ENCODE measurements around the gene VTI1A. TPM values are rescaled to one million over a fixed set of nuclear protein-coding genes. Genes with fewer than 3 reads are reported as not detected.

Gene VTI1A
- total and polyA plus RNA-seq, 12 donors: 5.2 to 64.1 (median 22.0) TPM

- no peaks in the 10 kb centered on the region for H3K27me3 ChIP-seq
- 86 to 98% (median 89%) methylated on average over 4 of the region's 4 CpGs for WGBS, 4 donors
- intact Hi-C loops (cut with DNase I): no loop called here
- H3K4me3 ChIP-seq: no peak overlapping the region
- H3K4me1 ChIP-seq (replicated peaks in 1 of 2): no peaks in the 10 kb centered on the region
- no peak overlapping the region for H3K27ac ChIP-seq
- no peak for DNase-seq
- H3K9me3 ChIP-seq (replicated peaks in 1 of 3): no peaks in the 10 kb centered on the region
- no peaks in the 10 kb centered on the region for H3K36me3 ChIP-seq (replicated peaks in 1 of 2)
- no peak for TF ChIP-seq POLR2A (IDR thresholded peaks at IDR 0.05)
- TF ChIP-seq, protein P1, sequence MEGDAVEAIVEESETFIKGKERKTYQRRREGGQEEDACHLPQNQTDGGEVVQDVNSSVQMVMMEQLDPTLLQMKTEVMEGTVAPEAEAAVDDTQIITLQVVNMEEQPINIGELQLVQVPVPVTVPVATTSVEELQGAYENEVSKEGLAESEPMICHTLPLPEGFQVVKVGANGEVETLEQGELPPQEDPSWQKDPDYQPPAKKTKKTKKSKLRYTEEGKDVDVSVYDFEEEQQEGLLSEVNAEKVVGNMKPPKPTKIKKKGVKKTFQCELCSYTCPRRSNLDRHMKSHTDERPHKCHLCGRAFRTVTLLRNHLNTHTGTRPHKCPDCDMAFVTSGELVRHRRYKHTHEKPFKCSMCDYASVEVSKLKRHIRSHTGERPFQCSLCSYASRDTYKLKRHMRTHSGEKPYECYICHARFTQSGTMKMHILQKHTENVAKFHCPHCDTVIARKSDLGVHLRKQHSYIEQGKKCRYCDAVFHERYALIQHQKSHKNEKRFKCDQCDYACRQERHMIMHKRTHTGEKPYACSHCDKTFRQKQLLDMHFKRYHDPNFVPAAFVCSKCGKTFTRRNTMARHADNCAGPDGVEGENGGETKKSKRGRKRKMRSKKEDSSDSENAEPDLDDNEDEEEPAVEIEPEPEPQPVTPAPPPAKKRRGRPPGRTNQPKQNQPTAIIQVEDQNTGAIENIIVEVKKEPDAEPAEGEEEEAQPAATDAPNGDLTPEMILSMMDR (IDR thresholded peaks at IDR 0.05): no peak
Measured at GRCh38 chr10:112701211-112701877, 254.3 kb downstream of the VTI1A start.

GRCh38 chr10:112701878-112702255 is 254.9 kb downstream of the VTI1A start:
- Histone ChIP-seq H3K4me1 (replicated peaks in 1 of 2) (no peaks in the 10 kb centered on the region), H3K9me3 (replicated peaks in 1 of 3) (no peaks in the 10 kb centered on the region), H3K36me3 (replicated peaks in 1 of 2) (no peaks in the 10 kb centered on the region), H3K27me3 (no peaks in the 10 kb centered on the region), H3K27ac (no peak overlapping the region), H3K4me3 (no peak overlapping the region)
- no peak for TF ChIP-seq POLR2A (IDR thresholded peaks at IDR 0.05)
- TF ChIP-seq, protein P1 (IDR thresholded peaks at IDR 0.05): no peak
- intact Hi-C loops (cut with DNase I): no loop called here
- 81 to 95% (median 89%) methylated on average over 2 of the region's 2 CpGs for WGBS, 4 donors
- no peak for DNase-seq

- no peak overlapping the region for H3K27ac ChIP-seq
- TF ChIP-seq, protein P1 (IDR thresholded peaks at IDR 0.05): no peak
- TF ChIP-seq POLR2A (IDR thresholded peaks at IDR 0.05): no peak
- intact Hi-C loops (cut with DNase I): no loop called here
- no peaks in the 10 kb centered on the region for H3K9me3 ChIP-seq (replicated peaks in 1 of 3)
- DNase-seq: no peak
- H3K27me3 ChIP-seq: no peaks in the 10 kb centered on the region
- H3K4me1 ChIP-seq (replicated peaks in 1 of 2): no peaks in the 10 kb centered on the region
- H3K4me3 ChIP-seq: no peak overlapping the region
- H3K36me3 ChIP-seq (replicated peaks in 1 of 2): no peaks in the 10 kb centered on the region
- WGBS, 4 donors: 93 to 95% (median 94%) methylated on average over 6 of the region's 6 CpGs
Measured at GRCh38 chr10:112706577-112706976, 259.6 kb downstream of the VTI1A start.

DNA sequence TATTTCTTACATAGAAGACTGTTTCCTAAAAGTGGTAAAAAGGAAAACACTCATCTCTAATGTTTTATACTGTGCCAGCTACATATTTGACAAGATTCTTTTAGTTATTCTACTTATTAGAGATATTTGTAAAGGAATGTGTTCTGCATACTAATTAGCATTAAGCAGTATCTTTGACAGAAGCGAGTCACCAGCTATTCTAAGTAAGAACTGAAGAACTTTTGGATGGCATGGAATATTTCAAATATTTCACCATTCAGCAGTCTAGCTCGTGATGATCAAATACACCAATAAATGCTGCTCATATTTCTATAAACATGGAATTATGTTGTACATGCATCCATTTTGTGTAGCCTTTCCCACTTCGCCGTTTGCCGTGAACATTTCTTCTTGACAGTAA is 261.4 kb downstream of the VTI1A start:
- no peak overlapping the region for H3K27ac ChIP-seq
- H3K36me3 ChIP-seq (replicated peaks in 1 of 2): no peaks in the 10 kb centered on the region
- H3K4me3 ChIP-seq: no peak overlapping the region
- 93 to 97% (median 95%) methylated on average over 5 of the region's 5 CpGs for WGBS, 4 donors
- H3K9me3 ChIP-seq (replicated peaks in 1 of 3): no peaks in the 10 kb centered on the region
- no peak for TF ChIP-seq POLR2A (IDR thresholded peaks at IDR 0.05)
- TF ChIP-seq, protein P1 (IDR thresholded peaks at IDR 0.05): no peak
- H3K27me3 ChIP-seq: no peaks in the 10 kb centered on the region
- H3K4me1 ChIP-seq (replicated peaks in 1 of 2): no peaks in the 10 kb centered on the region
- intact Hi-C loops (cut with DNase I): no loop called here
- no peak for DNase-seq

Data from adrenal gland (tissue), 12 donors.